Immature natural killer cell (primary cell): ENCODE measurements around the gene DDX41. TPM values are rescaled to one million over a fixed set of nuclear protein-coding genes. Genes with fewer than 3 reads are reported as not detected.
"Not testable (repeated sequence)": the region's sequence is repeated elsewhere in the genome, so short reads cannot be mapped to it uniquely, and the experiment has no call there.

Experiments
- DNase-seq, 3 donors: peaks; one replicate each; pipeline ENCODE4 v3.0.0; 2022; ENCODE audit warnings: mixed read lengths in 1 of 3
- H3K27ac Mint-ChIP-seq, 6 donors: one replicate each; pipeline ENCODE4 v1.8.0; 2020; ENCODE audit warnings: mixed read lengths in 6 of 6, mild to moderate bottlenecking in 5 of 6, inconsistent platforms in 4 of 6, moderate library complexity in 3 of 6
- H3K27me3 Mint-ChIP-seq, 3 donors: one replicate each; pipeline ENCODE4 v1.8.0; 2020 to 2021; ENCODE audit warnings: low read depth in 3 of 3, mild to moderate bottlenecking in 3 of 3, mixed read lengths in 3 of 3, moderate library complexity in 3 of 3, inconsistent platforms in 1 of 3
- H3K36me3 Mint-ChIP-seq, 3 donors: one replicate each; pipeline ENCODE4 v1.8.0; 2020; ENCODE audit warnings: mixed read lengths in 3 of 3, inconsistent platforms in 2 of 3, mild to moderate bottlenecking in 2 of 3
- H3K4me1 Mint-ChIP-seq, 2 donors: one replicate each; pipeline ENCODE4 v1.8.0; 2020; ENCODE audit warnings: inconsistent platforms in 2 of 2, mild to moderate bottlenecking in 2 of 2, mixed read lengths in 2 of 2, moderate library complexity in 1 of 2
- H3K4me3 Mint-ChIP-seq, 5 donors: one replicate each; pipeline ENCODE4 v1.8.0; 2020; ENCODE audit warnings: mild to moderate bottlenecking in 5 of 5, mixed read lengths in 5 of 5, inconsistent platforms in 3 of 5, moderate library complexity in 3 of 5
- H3K9me3 Mint-ChIP-seq, 6 donors: one replicate each; pipeline ENCODE4 v1.8.0; 2020; ENCODE audit warnings: mild to moderate bottlenecking in 6 of 6, mixed read lengths in 6 of 6, inconsistent platforms in 4 of 6, moderate library complexity in 3 of 6
- polyA plus RNA-seq, 3 donors: library from polyadenylated mRNA; unstranded; fragments of 300-500 nt; fragmentation: Illumina TruSeq; gene quantifications; one replicate each; pipeline ENCODE4 v1.2.3, GENCODE V29; 2021

DDX41 gene
- polyA plus RNA-seq, 3 donors from 2014 or later = 20.0 to 62.6 (median 46.4) TPM

GRCh38 chr5:177486256-177486655 lies 30.5 kb downstream of the DDX41 start:
- no peak for DNase-seq
- Mint-ChIP-seq H3K27ac (no peak overlapping the region), H3K4me3 (no peak overlapping the region), H3K9me3 (no peaks in the 10 kb centered on the region), H3K36me3 (peaks cover 0 to 3% (median 0%) of the 10 kb centered on the region in 3 donors), H3K4me1 (no peaks in the 10 kb centered on the region), H3K27me3 (peaks cover 0 to 6% (median 0%) of the 10 kb centered on the region in 3 donors)

- H3K27me3 Mint-ChIP-seq, H3K9me3 Mint-ChIP-seq, H3K27ac Mint-ChIP-seq, H3K4me1 Mint-ChIP-seq, H3K36me3 Mint-ChIP-seq, H3K4me3 Mint-ChIP-seq, DNase-seq: not testable (repeated sequence)
These were observed 31.0 kb downstream of the DDX41 start for GRCh38 chr5:177485753-177486152.

- peaks cover 0 to 6% (median 0%) of the 10 kb centered on the region in 3 donors for H3K27me3 Mint-ChIP-seq
- no peak overlapping the region for H3K4me3 Mint-ChIP-seq
- peaks cover 2 to 3% of the 10 kb centered on the region in 2 donors for H3K4me1 Mint-ChIP-seq
- H3K27ac Mint-ChIP-seq = no peak overlapping the region
- no peak for DNase-seq
- peaks cover 0 to 3% (median 0%) of the 10 kb centered on the region in 3 donors for H3K36me3 Mint-ChIP-seq
- H3K9me3 Mint-ChIP-seq = no peaks in the 10 kb centered on the region
These were observed 31.7 kb downstream of the DDX41 start for GRCh38 chr5:177484902-177485549.

GRCh38 chr5:177483994-177484901 lies 32.5 kb downstream of the DDX41 start:
- no peak for DNase-seq
- H3K27ac Mint-ChIP-seq = no peak overlapping the region
- no peak overlapping the region for H3K4me3 Mint-ChIP-seq
- H3K36me3 Mint-ChIP-seq = peaks cover 0 to 3% (median 0%) of the 10 kb centered on the region in 3 donors
- no peaks in the 10 kb centered on the region for H3K9me3 Mint-ChIP-seq
- peaks cover 10 to 11% of the 10 kb centered on the region in 2 donors for H3K4me1 Mint-ChIP-seq
- H3K27me3 Mint-ChIP-seq = peaks cover 0 to 6% (median 0%) of the 10 kb centered on the region in 3 donors

- H3K9me3 Mint-ChIP-seq = no peaks in the 10 kb centered on the region
- H3K36me3 Mint-ChIP-seq = peaks cover 0 to 3% (median 0%) of the 10 kb centered on the region in 3 donors
- peaks cover 0 to 12% (median 0%) of the 10 kb centered on the region in 3 donors for H3K27me3 Mint-ChIP-seq
- no peak for DNase-seq
- H3K27ac Mint-ChIP-seq = no peak overlapping the region
- H3K4me1 Mint-ChIP-seq = peaks cover 18 to 21% of the 10 kb centered on the region in 2 donors
- no peak overlapping the region for H3K4me3 Mint-ChIP-seq
These were observed 33.7 kb downstream of the DDX41 start for GRCh38 chr5:177483042-177483441.

- no peak for DNase-seq
- Mint-ChIP-seq H3K27ac (no peak overlapping the region), H3K4me3 (no peak overlapping the region), H3K36me3 (peaks cover 0 to 3% (median 0%) of the 10 kb centered on the region in 3 donors), H3K4me1 (peaks cover 18 to 21% of the 10 kb centered on the region in 2 donors), H3K27me3 (peaks cover 0 to 12% (median 0%) of the 10 kb centered on the region in 3 donors), H3K9me3 (no peaks in the 10 kb centered on the region)
These were observed 34.4 kb downstream of the DDX41 start for GRCh38 chr5:177482359-177482795.

- no peaks in the 10 kb centered on the region for H3K9me3 Mint-ChIP-seq
- DNase-seq = no peak
- H3K4me3 Mint-ChIP-seq = peak overlapping the region in 4 of 5 donors; percentile 53 to 74 (median 68)
- H3K27me3 Mint-ChIP-seq = peaks cover 0 to 12% (median 2%) of the 10 kb centered on the region in 3 donors
- H3K36me3 Mint-ChIP-seq = peaks cover 0 to 2% (median 0%) of the 10 kb centered on the region in 3 donors
- peak overlapping the region; percentile 79 to 93 (median 88) for H3K27ac Mint-ChIP-seq
- peaks cover 18 to 24% of the 10 kb centered on the region in 2 donors for H3K4me1 Mint-ChIP-seq
These were observed 37.0 kb downstream of the DDX41 start for GRCh38 chr5:177479774-177480173.

- H3K9me3 Mint-ChIP-seq = no peaks in the 10 kb centered on the region
- H3K4me3 Mint-ChIP-seq = peak overlapping the region; percentile 22 to 74 (median 67)
- H3K27ac Mint-ChIP-seq = peak overlapping the region; percentile 79 to 93 (median 88)
- peak; percentile 63 to 69 (median 68) for DNase-seq
- no peaks in the 10 kb centered on the region for H3K36me3 Mint-ChIP-seq
- H3K4me1 Mint-ChIP-seq = peaks cover 24 to 30% of the 10 kb centered on the region in 2 donors
- peaks cover 1 to 10% (median 5%) of the 10 kb centered on the region in 3 donors for H3K27me3 Mint-ChIP-seq
These were observed 37.8 kb downstream of the DDX41 start for GRCh38 chr5:177478711-177479646.

GRCh38 chr5:177477701-177478477 lies 38.9 kb downstream of the DDX41 start:
- peak overlapping the region in 4 of 6 donors; percentile 19 to 85 (median 42) for H3K27ac Mint-ChIP-seq
- DNase-seq = no peak
- H3K4me1 Mint-ChIP-seq = peaks cover 25 to 30% of the 10 kb centered on the region in 2 donors
- no peaks in the 10 kb centered on the region for H3K9me3 Mint-ChIP-seq
- no peak overlapping the region for H3K4me3 Mint-ChIP-seq
- H3K36me3 Mint-ChIP-seq = no peaks in the 10 kb centered on the region
- peaks cover 2 to 8% (median 5%) of the 10 kb centered on the region in 3 donors for H3K27me3 Mint-ChIP-seq

- Mint-ChIP-seq H3K4me1 (peaks cover 27 to 37% of the 10 kb centered on the region in 2 donors), H3K9me3 (no peaks in the 10 kb centered on the region), H3K27ac (peak overlapping the region in 1 of 6 donors; percentile 82), H3K36me3 (no peaks in the 10 kb centered on the region), H3K27me3 (peaks cover 2 to 8% (median 5%) of the 10 kb centered on the region in 3 donors), H3K4me3 (peak overlapping the region in 1 of 5 donors; percentile 22)
- DNase-seq = no peak
These were observed 40.1 kb downstream of the DDX41 start for GRCh38 chr5:177476531-177477233.

- Mint-ChIP-seq H3K9me3 (no peaks in the 10 kb centered on the region), H3K27ac (peak overlapping the region in 1 of 6 donors; percentile 82), H3K4me1 (peaks cover 31 to 45% of the 10 kb centered on the region in 2 donors), H3K4me3 (peak overlapping the region in 2 of 5 donors; percentile 11 to 22), H3K27me3 (peaks cover 5 to 8% (median 5%) of the 10 kb centered on the region in 3 donors), H3K36me3 (no peaks in the 10 kb centered on the region)
- no peak for DNase-seq
These were observed 41.0 kb downstream of the DDX41 start for GRCh38 chr5:177475563-177476427.
